ENCODE results near the gene KIF22.
"Not testable (repeated sequence)": the region's sequence is repeated elsewhere in the genome, so short reads cannot be mapped to it uniquely, and the experiment has no call there.

KIF22 gene

GRCh38 chr16:29830774-29831173, 40.2 kb downstream of the KIF22 start:
- no peak for TF ChIP-seq CTCF (IDR thresholded peaks at IDR 0.05; ENCODE audit: insufficient read depth, low read depth, low read length, missing control alignments)
- H3K4me3 ChIP-seq (ENCODE audit: low read length), result no peak overlapping the region
- DNase-seq (ENCODE audit: low read depth), result no peak

- no peak for TF ChIP-seq CTCF (IDR thresholded peaks at IDR 0.05; ENCODE audit: insufficient read depth, low read depth, low read length, missing control alignments)
- H3K4me3 ChIP-seq (ENCODE audit: low read length), result no peak overlapping the region
- DNase-seq (ENCODE audit: low read depth), result no peak
Measured at GRCh38 chr16:29831490-29831889, 40.9 kb downstream of the KIF22 start.

- not testable (repeated sequence) for DNase-seq (ENCODE audit: low read depth); H3K4me3 ChIP-seq (ENCODE audit: low read length)
Measured at GRCh38 chr16:29833219-29833618, 42.7 kb downstream of the KIF22 start.

- no peak overlapping the region for H3K4me3 ChIP-seq (ENCODE audit: low read length)
Measured at GRCh38 chr16:29834079-29834478, 43.5 kb downstream of the KIF22 start.

GRCh38 chr16:29835926-29836325, 45.4 kb downstream of the KIF22 start:
- no peak overlapping the region for H3K4me3 ChIP-seq (ENCODE audit: low read length)
- DNase-seq (ENCODE audit: low read depth), result no peak
- TF ChIP-seq CTCF (IDR thresholded peaks at IDR 0.05; ENCODE audit: insufficient read depth, low read depth, low read length, missing control alignments), result no peak

More at GRCh38 chr16:29834079-29834478, 43.5 kb downstream of the KIF22 start:
- no peak for DNase-seq (ENCODE audit: low read depth)
- no peak for TF ChIP-seq CTCF (IDR thresholded peaks at IDR 0.05; ENCODE audit: insufficient read depth, low read depth, low read length, missing control alignments)

- DNase-seq (ENCODE audit: low read depth), result no peak
- no peak for TF ChIP-seq CTCF (IDR thresholded peaks at IDR 0.05; ENCODE audit: insufficient read depth, low read depth, low read length, missing control alignments)
- no peak overlapping the region for H3K4me3 ChIP-seq (ENCODE audit: low read length)
Measured at GRCh38 chr16:29836623-29837022, 46.1 kb downstream of the KIF22 start.

- DNase-seq (ENCODE audit: low read depth), result no peak
- no peak for TF ChIP-seq CTCF (IDR thresholded peaks at IDR 0.05; ENCODE audit: insufficient read depth, low read depth, low read length, missing control alignments)
- no peak overlapping the region for H3K4me3 ChIP-seq (ENCODE audit: low read length)
Measured at GRCh38 chr16:29837841-29838240, 47.3 kb downstream of the KIF22 start.

- no peak for TF ChIP-seq CTCF (IDR thresholded peaks at IDR 0.05; ENCODE audit: insufficient read depth, low read depth, low read length, missing control alignments)
- H3K4me3 ChIP-seq (ENCODE audit: low read length), result no peak overlapping the region
- no peak for DNase-seq (ENCODE audit: low read depth)
Measured at GRCh38 chr16:29839822-29840221, 49.3 kb downstream of the KIF22 start.
